ENCODE results near the gene ELK4. TPM values are rescaled to one million over a fixed set of nuclear protein-coding genes. Genes with fewer than 3 reads are reported as not detected.
A peak's percentile ranks its signal among the peaks of the same experiment; 100 is the strongest.

Gene ELK4
- total and polyA plus RNA-seq, 2 of the 13 experiments (the other 11 are each of a cell fraction or from before 2014, with no cell fraction given), result 8.3 to 13.1 TPM

DNA sequence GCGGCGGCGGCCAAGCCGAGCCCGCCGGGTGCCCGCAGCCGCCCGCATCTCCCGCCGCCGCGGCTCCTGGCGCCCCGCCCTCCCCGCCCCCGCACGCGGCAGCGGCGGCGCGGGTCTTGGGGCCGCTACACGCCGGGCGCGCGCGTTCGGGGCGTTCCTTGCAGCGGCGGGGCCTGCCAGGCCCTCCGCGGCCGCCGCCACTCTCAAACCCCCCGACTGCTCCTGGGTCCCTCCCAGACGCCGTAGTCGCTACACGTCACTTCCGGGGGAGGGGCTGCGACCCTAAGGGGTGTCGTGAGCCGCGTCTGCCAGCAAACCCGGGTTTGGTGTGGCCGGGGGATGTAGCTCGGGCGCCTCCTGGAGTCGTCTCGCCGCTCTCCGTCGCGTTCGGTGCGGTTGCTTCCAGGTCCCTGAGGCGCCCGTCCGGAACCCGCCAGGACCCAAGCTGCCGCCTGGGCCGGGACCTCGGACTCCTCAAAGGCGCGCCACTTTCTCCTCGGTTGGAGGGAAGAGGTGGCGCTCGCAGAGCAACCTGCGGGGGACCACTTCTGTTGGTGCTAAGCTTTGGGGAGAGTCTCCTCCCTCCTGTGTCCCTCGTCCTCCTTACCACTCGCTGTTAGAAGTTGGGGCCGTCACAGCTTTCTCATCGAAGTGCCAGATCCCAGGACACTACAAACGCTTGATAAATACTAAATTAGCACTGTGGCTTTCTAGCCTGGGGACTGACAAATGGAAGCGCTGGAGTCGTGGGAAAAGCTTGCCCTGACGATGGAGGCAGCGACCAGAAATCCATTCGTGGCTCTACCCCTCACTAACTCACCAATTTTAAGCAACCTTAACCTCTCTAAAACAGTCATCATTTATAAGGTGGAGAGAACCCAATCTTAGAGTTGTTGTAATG, at the start of gene ELK4 (continued):
- TF ChIP-seq SMAD3 (CRISPR knock-in tag; IDR thresholded peaks at IDR 0.05) (peak; percentile 84; the same call in 1 of the 2 replicates), ZSCAN31 (CRISPR knock-in tag; IDR thresholded peaks at IDR 0.05; ENCODE audit: low read depth) (peak; percentile 51), ZNF350 (CRISPR knock-in tag; IDR thresholded peaks at IDR 0.05; ENCODE audit: borderline replicate concordance, low read depth) (peak; percentile 80; the same call in 1 of the 2 replicates), KAT2B (IDR thresholded peaks at IDR 0.05; ENCODE audit: borderline replicate concordance, low read depth, low read length) (peak; percentile 6; the same call in 1 of the 2 replicates), ZNF24 (IDR thresholded peaks at IDR 0.05) (no peak), ZFP36L1 (CRISPR knock-in tag; IDR thresholded peaks at IDR 0.05) (no peak), ZNF484 (CRISPR knock-in tag; IDR thresholded peaks at IDR 0.05; ENCODE audit: borderline replicate concordance, low read depth) (no peak), ZNF143 (CRISPR knock-in tag; IDR thresholded peaks at IDR 0.05) (peak; percentile 35; the same call in 1 of the 2 replicates), ZNF251 (CRISPR knock-in tag; IDR thresholded peaks at IDR 0.05) (no peak), MYC (CRISPR knock-in tag; IDR thresholded peaks at IDR 0.05; ENCODE audit: borderline replicate concordance) (peak; percentile 83; the same call in 1 of the 2 replicates), RAD21 (CRISPR knock-in tag; IDR thresholded peaks at IDR 0.05) (peak; percentile 96), ZNF10 (CRISPR knock-in tag; IDR thresholded peaks at IDR 0.05; ENCODE audit: borderline replicate concordance, low read depth) (no peak), ZNF558 (CRISPR knock-in tag; IDR thresholded peaks at IDR 0.05; ENCODE audit: borderline replicate concordance) (no peak), SOX6 (IDR thresholded peaks at IDR 0.05) (no peak), SOX6 (CRISPR knock-in tag; IDR thresholded peaks at IDR 0.05) (peak; percentile 66), ZNF605 (CRISPR knock-in tag; IDR thresholded peaks at IDR 0.05) (peak; percentile 98), KLF6 (CRISPR knock-in tag; IDR thresholded peaks at IDR 0.05) (peak; percentile 66; the same call in 1 of the 2 replicates)
- TF ChIP-seq, protein P1, sequence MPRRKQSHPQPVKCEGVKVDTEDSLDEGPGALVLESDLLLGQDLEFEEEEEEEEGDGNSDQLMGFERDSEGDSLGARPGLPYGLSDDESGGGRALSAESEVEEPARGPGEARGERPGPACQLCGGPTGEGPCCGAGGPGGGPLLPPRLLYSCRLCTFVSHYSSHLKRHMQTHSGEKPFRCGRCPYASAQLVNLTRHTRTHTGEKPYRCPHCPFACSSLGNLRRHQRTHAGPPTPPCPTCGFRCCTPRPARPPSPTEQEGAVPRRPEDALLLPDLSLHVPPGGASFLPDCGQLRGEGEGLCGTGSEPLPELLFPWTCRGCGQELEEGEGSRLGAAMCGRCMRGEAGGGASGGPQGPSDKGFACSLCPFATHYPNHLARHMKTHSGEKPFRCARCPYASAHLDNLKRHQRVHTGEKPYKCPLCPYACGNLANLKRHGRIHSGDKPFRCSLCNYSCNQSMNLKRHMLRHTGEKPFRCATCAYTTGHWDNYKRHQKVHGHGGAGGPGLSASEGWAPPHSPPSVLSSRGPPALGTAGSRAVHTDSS (CRISPR knock-in tag; conservative IDR thresholded peaks at IDR 0.05), result no peak
- TF ChIP-seq, protein P2, sequence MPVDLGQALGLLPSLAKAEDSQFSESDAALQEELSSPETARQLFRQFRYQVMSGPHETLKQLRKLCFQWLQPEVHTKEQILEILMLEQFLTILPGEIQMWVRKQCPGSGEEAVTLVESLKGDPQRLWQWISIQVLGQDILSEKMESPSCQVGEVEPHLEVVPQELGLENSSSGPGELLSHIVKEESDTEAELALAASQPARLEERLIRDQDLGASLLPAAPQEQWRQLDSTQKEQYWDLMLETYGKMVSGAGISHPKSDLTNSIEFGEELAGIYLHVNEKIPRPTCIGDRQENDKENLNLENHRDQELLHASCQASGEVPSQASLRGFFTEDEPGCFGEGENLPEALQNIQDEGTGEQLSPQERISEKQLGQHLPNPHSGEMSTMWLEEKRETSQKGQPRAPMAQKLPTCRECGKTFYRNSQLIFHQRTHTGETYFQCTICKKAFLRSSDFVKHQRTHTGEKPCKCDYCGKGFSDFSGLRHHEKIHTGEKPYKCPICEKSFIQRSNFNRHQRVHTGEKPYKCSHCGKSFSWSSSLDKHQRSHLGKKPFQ (CRISPR knock-in tag; IDR thresholded peaks at IDR 0.05; ENCODE audit: insufficient replicate concordance), result no peak
- TF ChIP-seq, protein P3, sequence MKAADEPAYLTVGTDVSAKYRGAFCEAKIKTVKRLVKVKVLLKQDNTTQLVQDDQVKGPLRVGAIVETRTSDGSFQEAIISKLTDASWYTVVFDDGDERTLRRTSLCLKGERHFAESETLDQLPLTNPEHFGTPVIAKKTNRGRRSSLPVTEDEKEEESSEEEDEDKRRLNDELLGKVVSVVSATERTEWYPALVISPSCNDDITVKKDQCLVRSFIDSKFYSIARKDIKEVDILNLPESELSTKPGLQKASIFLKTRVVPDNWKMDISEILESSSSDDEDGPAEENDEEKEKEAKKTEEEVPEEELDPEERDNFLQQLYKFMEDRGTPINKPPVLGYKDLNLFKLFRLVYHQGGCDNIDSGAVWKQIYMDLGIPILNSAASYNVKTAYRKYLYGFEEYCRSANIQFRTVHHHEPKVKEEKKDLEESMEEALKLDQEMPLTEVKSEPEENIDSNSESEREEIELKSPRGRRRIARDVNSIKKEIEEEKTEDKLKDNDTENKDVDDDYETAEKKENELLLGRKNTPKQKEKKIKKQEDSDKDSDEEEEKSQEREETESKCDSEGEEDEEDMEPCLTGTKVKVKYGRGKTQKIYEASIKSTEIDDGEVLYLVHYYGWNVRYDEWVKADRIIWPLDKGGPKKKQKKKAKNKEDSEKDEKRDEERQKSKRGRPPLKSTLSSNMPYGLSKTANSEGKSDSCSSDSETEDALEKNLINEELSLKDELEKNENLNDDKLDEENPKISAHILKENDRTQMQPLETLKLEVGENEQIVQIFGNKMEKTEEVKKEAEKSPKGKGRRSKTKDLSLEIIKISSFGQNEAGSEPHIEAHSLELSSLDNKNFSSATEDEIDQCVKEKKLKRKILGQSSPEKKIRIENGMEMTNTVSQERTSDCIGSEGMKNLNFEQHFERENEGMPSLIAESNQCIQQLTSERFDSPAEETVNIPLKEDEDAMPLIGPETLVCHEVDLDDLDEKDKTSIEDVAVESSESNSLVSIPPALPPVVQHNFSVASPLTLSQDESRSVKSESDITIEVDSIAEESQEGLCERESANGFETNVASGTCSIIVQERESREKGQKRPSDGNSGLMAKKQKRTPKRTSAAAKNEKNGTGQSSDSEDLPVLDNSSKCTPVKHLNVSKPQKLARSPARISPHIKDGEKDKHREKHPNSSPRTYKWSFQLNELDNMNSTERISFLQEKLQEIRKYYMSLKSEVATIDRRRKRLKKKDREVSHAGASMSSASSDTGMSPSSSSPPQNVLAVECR (CRISPR knock-in tag; IDR thresholded peaks at IDR 0.05; ENCODE audit: borderline replicate concordance), result peak; percentile 64; the same call in 1 of the 2 replicates
- TF ChIP-seq, protein P4, sequence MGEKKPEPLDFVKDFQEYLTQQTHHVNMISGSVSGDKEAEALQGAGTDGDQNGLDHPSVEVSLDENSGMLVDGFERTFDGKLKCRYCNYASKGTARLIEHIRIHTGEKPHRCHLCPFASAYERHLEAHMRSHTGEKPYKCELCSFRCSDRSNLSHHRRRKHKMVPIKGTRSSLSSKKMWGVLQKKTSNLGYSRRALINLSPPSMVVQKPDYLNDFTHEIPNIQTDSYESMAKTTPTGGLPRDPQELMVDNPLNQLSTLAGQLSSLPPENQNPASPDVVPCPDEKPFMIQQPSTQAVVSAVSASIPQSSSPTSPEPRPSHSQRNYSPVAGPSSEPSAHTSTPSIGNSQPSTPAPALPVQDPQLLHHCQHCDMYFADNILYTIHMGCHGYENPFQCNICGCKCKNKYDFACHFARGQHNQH (CRISPR knock-in tag; IDR thresholded peaks at IDR 0.05), result peak; percentile 88
